GM23338 (cell line): ENCODE data around the gene POLE4. TPM values are rescaled to one million over a fixed set of nuclear protein-coding genes. Genes with fewer than 3 reads are reported as not detected.

Source experiments
- ATAC-seq: fragments of 200-7000 bp; cut with Tn5 transposase; 3 replicates; pipeline ENCODE4 v1.9.1; 2020
- DNase-seq: peaks from one replicate; pipeline ENCODE4 v3.0.0-alpha.2; 2015; ENCODE audit warnings: low spot score
- H2AFZ ChIP-seq: fragments of 200-600 bp; sonication (generic); 2 replicates; pipeline ENCODE4 v1.8.0; 2016; ENCODE audit warnings: antibody characterized with exemption, mild to moderate bottlenecking, moderate library complexity
- H3F3A ChIP-seq: fragments of 200-600 bp; sonication (generic); replicated peaks from 2 replicates; pipeline ENCODE4 v1.8.0; 2017; ENCODE audit warnings: antibody characterized with exemption, mixed run types, low read depth
- H3K27ac ChIP-seq: fragments of 200-600 bp; sonication (generic); 2 replicates; pipeline ENCODE4 v1.6.1; 2016; ENCODE audit warnings: low read depth
- H3K27me3 ChIP-seq: fragments of 200-600 bp; sonication (generic); 2 replicates; pipeline ENCODE4 v1.8.0; 2016; ENCODE audit warnings: mild to moderate bottlenecking, mixed run types, moderate library complexity; ENCODE audit not compliant: insufficient read depth
- H3K36me3 ChIP-seq: fragments of 200-600 bp; sonication (generic); 2 replicates; pipeline ENCODE4 v1.8.0; 2016; ENCODE audit warnings: mild to moderate bottlenecking; ENCODE audit not compliant: insufficient read depth
- H3K4me1 ChIP-seq: fragments of 200-600 bp; sonication (generic); 2 replicates; pipeline ENCODE4 v1.8.0; 2016; ENCODE audit warnings: mild to moderate bottlenecking, moderate library complexity; ENCODE audit not compliant: insufficient read depth
- H3K4me2 ChIP-seq: fragments of 200-600 bp; sonication (generic); 2 replicates; pipeline ENCODE4 v1.7.1; 2017; ENCODE audit warnings: mixed run types
- H3K4me3 ChIP-seq: fragments of 200-600 bp; sonication (generic); 2 replicates; pipeline ENCODE4 v1.6.1; 2016; ENCODE audit warnings: mixed run types
- H3K79me2 ChIP-seq: fragments of 200-600 bp; sonication (generic); replicated peaks from 2 replicates; pipeline ENCODE4 v1.8.0; 2017; ENCODE audit warnings: mild to moderate bottlenecking; ENCODE audit not compliant: insufficient read depth
- H3K9me2 ChIP-seq: fragments of 200-600 bp; sonication (generic); 2 replicates; pipeline ENCODE4 v1.8.0; 2017; ENCODE audit not compliant: insufficient read depth
- H4K20me1 ChIP-seq: fragments of 200-600 bp; sonication (generic); replicated peaks from 2 replicates; pipeline ENCODE4 v1.8.0; 2017; ENCODE audit warnings: mild to moderate bottlenecking; ENCODE audit not compliant: insufficient read depth
- H3K27ac Mint-ChIP-seq: 2 replicates; pipeline ENCODE4 v1.8.0; 2020; ENCODE audit warnings: inconsistent platforms, mild to moderate bottlenecking, moderate library complexity, mixed read lengths
- H3K27me3 Mint-ChIP-seq: 3 replicates; pipeline ENCODE4 v1.8.0; 2022; ENCODE audit warnings: low read depth, mild to moderate bottlenecking, moderate library complexity, mixed read lengths, inconsistent platforms; ENCODE audit not compliant: insufficient read depth, poor library complexity
- H3K36me3 Mint-ChIP-seq: 3 replicates; pipeline ENCODE4 v1.8.0; 2021; ENCODE audit warnings: low read depth, mild to moderate bottlenecking, inconsistent platforms, moderate library complexity, mixed read lengths
- H3K4me1 Mint-ChIP-seq: 3 replicates; pipeline ENCODE4 v1.8.0; 2020; ENCODE audit warnings: mild to moderate bottlenecking, inconsistent platforms, mixed read lengths
- H3K4me3 Mint-ChIP-seq: 3 replicates; pipeline ENCODE4 v1.8.0; 2021; ENCODE audit warnings: moderate library complexity, mild to moderate bottlenecking, inconsistent platforms, mixed read lengths
- H3K9me3 Mint-ChIP-seq: 3 replicates; pipeline ENCODE4 v1.8.0; 2020; ENCODE audit warnings: moderate library complexity, mild to moderate bottlenecking, inconsistent platforms, mixed read lengths
- CREB1 ChIP-seq: fragments of 250-450 bp; sonication (Bioruptor Pico); IDR thresholded peaks from 2 replicates; pipeline ENCODE4 v1.5.0; 2020; ENCODE audit warnings: low read depth, mild to moderate bottlenecking, moderate library complexity
- EZH2 ChIP-seq: fragments of 200-600 bp; sonication (generic); IDR thresholded peaks from one replicate; pipeline ENCODE4 v1.8.0; 2017; ENCODE audit warnings: antibody characterized with exemption, mild to moderate bottlenecking, low read depth; ENCODE audit not compliant: unreplicated experiment
- EZH2phosphoT487 ChIP-seq: fragments of 200-600 bp; sonication (generic); IDR thresholded peaks from one replicate; pipeline ENCODE4 v1.8.1; 2018; ENCODE audit warnings: antibody characterized with exemption; ENCODE audit not compliant: unreplicated experiment
- JUNB ChIP-seq: IDR thresholded peaks from one replicate; pipeline ENCODE4 v1.6.1; 2016; ENCODE audit warnings: antibody characterized with exemption; ENCODE audit not compliant: unreplicated experiment
- NANOG ChIP-seq: IDR thresholded peaks from 2 replicates; pipeline ENCODE4 v1.6.1; 2016; ENCODE audit warnings: antibody characterized with exemption, borderline replicate concordance
- POLR2AphosphoS5 ChIP-seq: IDR thresholded peaks from 2 replicates; pipeline ENCODE4 v1.6.1; 2016; ENCODE audit warnings: antibody characterized with exemption, low read depth
- STAT1 ChIP-seq: IDR thresholded peaks from one replicate; pipeline ENCODE4 v1.6.1; 2016; ENCODE audit warnings: antibody characterized with exemption; ENCODE audit not compliant: unreplicated experiment
- ZNF114 ChIP-seq: fragments of 250-450 bp; sonication (Bioruptor Pico); IDR thresholded peaks from 2 replicates; pipeline ENCODE4 v1.5.0; 2020; ENCODE audit warnings: mild to moderate bottlenecking, moderate library complexity
- ZNF331 ChIP-seq: fragments of 250-450 bp; sonication (Bioruptor Pico); IDR thresholded peaks from 2 replicates; pipeline ENCODE4 v1.5.0; 2020; ENCODE audit warnings: low read depth, mild to moderate bottlenecking, moderate library complexity
- polyA plus RNA-seq: library from polyadenylated mRNA; unstranded; fragments of >200 nt; fragmentation: Nextera tagmentation; extraction: Ambion mirVana; gene quantifications from 2 replicates; pipeline ENCODE4 v1.2.1, GENCODE V29; 2016
- total RNA-seq: library from RNA; depleted of rRNA; stranded (reverse); fragments of >200 nt; shearing (Covaris generic); gene quantifications from 2 replicates; pipeline ENCODE4 v1.2.3, GENCODE V29; 2014
- TF ChIP-seq, protein P1 (sequence below): IDR thresholded peaks from one replicate; pipeline ENCODE4 v1.6.1; 2018; ENCODE audit warnings: antibody characterized with exemption; ENCODE audit not compliant: unreplicated experiment
- TF ChIP-seq, protein P2 (sequence below): fragments of 250-450 bp; sonication (Bioruptor Pico); IDR thresholded peaks from 2 replicates; pipeline ENCODE4 v1.5.0; 2020; ENCODE audit warnings: mild to moderate bottlenecking, moderate library complexity
- TF ChIP-seq, protein P3 (sequence below): IDR thresholded peaks from 2 replicates; pipeline ENCODE4 v1.6.1; 2016; ENCODE audit warnings: antibody characterized with exemption
- TF ChIP-seq, protein P4 (sequence below), 2 experiments: fragments of 200-600 bp in 1 of 2; sonication (generic) in 1 of 2; conservative IDR thresholded peaks; 2 replicates each; pipeline versions ENCODE4 v1.5.1 to v1.6.1; 2016 to 2017; ENCODE audit warnings: antibody characterized with exemption in 2 of 2, low read depth in 2 of 2, mild to moderate bottlenecking in 2 of 2, moderate library complexity in 1 of 2

POLE4 gene
- total and polyA plus RNA-seq, 2 experiments from 2014 or later: 24.4 to 105 TPM

DNA sequence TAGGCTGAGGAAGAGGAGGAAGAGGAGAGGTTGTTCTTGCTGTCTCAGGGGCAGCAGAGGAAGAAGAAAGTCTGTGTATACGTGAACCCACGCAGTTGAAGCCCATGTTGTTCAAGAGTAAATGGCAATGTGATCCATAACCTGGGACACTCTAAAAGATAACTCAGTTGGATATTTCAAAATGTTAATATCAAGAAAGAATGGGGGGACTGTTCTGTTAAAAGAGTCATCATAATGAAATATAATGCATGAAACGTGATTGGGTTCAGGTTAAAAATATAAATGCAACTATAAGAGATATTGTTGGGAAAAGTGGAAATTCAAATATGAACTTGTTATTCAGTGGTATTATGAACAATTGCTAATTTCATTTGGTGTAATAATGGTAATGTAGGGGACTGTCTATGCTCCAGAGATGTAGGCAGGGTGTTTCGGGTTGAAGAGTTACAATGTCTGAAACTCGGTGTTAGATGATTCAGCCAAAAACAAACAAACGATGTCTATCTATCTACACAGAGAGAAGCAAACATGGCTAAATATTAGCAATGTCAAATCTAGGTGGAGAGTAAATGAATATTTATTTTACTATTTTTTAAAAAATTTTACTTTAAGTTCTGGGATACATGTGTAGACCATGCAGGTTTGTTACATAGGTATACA lies 21.1 kb upstream of the POLE4 start:
- DNase-seq (no peak), ATAC-seq (no peak)
- no peak overlapping the region for H3K27ac ChIP-seq
- H3K4me1 ChIP-seq: no peaks in the 10 kb centered on the region
- H3K27me3 ChIP-seq: no peaks in the 10 kb centered on the region
- H3K4me2 ChIP-seq: no peak overlapping the region
- H4K20me1 ChIP-seq: no peaks in the 10 kb centered on the region
- H3K27ac Mint-ChIP-seq: no peak overlapping the region
- no peaks in the 10 kb centered on the region for H3K79me2 ChIP-seq
- H2AFZ ChIP-seq: no peak overlapping the region
- no peaks in the 10 kb centered on the region for H3K36me3 Mint-ChIP-seq
- H3K9me3 Mint-ChIP-seq: no peaks in the 10 kb centered on the region
- H3K4me3 Mint-ChIP-seq: no peak overlapping the region
- H3F3A ChIP-seq: no peaks in the 10 kb centered on the region
- H3K4me3 ChIP-seq: no peak overlapping the region
- no peak for TF ChIP-seq CREB1 (CRISPR knock-in tag)
- TF ChIP-seq EZH2: no peak
- TF ChIP-seq, protein P1, sequence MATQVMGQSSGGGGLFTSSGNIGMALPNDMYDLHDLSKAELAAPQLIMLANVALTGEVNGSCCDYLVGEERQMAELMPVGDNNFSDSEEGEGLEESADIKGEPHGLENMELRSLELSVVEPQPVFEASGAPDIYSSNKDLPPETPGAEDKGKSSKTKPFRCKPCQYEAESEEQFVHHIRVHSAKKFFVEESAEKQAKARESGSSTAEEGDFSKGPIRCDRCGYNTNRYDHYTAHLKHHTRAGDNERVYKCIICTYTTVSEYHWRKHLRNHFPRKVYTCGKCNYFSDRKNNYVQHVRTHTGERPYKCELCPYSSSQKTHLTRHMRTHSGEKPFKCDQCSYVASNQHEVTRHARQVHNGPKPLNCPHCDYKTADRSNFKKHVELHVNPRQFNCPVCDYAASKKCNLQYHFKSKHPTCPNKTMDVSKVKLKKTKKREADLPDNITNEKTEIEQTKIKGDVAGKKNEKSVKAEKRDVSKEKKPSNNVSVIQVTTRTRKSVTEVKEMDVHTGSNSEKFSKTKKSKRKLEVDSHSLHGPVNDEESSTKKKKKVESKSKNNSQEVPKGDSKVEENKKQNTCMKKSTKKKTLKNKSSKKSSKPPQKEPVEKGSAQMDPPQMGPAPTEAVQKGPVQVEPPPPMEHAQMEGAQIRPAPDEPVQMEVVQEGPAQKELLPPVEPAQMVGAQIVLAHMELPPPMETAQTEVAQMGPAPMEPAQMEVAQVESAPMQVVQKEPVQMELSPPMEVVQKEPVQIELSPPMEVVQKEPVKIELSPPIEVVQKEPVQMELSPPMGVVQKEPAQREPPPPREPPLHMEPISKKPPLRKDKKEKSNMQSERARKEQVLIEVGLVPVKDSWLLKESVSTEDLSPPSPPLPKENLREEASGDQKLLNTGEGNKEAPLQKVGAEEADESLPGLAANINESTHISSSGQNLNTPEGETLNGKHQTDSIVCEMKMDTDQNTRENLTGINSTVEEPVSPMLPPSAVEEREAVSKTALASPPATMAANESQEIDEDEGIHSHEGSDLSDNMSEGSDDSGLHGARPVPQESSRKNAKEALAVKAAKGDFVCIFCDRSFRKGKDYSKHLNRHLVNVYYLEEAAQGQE: no peak
- no peak for TF ChIP-seq NANOG
- TF ChIP-seq POLR2AphosphoS5: no peak
- TF ChIP-seq, protein P2, sequence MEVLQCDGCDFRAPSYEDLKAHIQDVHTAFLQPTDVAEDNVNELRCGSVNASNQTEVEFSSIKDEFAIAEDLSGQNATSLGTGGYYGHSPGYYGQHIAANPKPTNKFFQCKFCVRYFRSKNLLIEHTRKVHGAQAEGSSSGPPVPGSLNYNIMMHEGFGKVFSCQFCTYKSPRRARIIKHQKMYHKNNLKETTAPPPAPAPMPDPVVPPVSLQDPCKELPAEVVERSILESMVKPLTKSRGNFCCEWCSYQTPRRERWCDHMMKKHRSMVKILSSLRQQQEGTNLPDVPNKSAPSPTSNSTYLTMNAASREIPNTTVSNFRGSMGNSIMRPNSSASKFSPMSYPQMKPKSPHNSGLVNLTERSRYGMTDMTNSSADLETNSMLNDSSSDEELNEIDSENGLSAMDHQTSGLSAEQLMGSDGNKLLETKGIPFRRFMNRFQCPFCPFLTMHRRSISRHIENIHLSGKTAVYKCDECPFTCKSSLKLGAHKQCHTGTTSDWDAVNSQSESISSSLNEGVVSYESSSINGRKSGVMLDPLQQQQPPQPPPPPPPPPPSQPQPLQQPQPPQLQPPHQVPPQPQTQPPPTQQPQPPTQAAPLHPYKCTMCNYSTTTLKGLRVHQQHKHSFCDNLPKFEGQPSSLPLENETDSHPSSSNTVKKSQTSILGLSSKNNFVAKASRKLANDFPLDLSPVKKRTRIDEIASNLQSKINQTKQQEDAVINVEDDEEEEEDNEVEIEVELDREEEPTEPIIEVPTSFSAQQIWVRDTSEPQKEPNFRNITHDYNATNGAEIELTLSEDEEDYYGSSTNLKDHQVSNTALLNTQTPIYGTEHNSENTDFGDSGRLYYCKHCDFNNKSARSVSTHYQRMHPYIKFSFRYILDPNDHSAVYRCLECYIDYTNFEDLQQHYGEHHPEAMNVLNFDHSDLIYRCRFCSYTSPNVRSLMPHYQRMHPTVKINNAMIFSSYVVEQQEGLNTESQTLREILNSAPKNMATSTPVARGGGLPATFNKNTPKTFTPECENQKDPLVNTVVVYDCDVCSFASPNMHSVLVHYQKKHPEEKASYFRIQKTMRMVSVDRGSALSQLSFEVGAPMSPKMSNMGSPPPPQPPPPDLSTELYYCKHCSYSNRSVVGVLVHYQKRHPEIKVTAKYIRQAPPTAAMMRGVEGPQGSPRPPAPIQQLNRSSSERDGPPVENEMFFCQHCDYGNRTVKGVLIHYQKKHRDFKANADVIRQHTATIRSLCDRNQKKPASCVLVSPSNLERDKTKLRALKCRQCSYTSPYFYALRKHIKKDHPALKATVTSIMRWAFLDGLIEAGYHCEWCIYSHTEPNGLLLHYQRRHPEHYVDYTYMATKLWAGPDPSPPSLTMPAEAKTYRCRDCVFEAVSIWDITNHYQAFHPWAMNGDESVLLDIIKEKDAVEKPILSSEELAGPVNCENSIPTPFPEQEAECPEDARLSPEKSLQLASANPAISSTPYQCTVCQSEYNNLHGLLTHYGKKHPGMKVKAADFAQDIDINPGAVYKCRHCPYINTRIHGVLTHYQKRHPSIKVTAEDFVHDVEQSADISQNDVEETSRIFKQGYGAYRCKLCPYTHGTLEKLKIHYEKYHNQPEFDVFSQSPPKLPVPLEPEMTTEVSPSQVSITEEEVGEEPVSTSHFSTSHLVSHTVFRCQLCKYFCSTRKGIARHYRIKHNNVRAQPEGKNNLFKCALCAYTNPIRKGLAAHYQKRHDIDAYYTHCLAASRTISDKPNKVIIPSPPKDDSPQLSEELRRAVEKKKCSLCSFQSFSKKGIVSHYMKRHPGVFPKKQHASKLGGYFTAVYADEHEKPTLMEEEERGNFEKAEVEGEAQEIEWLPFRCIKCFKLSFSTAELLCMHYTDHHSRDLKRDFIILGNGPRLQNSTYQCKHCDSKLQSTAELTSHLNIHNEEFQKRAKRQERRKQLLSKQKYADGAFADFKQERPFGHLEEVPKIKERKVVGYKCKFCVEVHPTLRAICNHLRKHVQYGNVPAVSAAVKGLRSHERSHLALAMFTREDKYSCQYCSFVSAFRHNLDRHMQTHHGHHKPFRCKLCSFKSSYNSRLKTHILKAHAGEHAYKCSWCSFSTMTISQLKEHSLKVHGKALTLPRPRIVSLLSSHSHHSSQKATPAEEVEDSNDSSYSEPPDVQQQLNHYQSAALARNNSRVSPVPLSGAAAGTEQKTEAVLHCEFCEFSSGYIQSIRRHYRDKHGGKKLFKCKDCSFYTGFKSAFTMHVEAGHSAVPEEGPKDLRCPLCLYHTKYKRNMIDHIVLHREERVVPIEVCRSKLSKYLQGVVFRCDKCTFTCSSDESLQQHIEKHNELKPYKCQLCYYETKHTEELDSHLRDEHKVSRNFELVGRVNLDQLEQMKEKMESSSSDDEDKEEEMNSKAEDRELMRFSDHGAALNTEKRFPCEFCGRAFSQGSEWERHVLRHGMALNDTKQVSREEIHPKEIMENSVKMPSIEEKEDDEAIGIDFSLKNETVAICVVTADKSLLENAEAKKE: no peak
- no peak for TF ChIP-seq ZNF331
- no peak for TF ChIP-seq STAT1
- TF ChIP-seq, protein P3, sequence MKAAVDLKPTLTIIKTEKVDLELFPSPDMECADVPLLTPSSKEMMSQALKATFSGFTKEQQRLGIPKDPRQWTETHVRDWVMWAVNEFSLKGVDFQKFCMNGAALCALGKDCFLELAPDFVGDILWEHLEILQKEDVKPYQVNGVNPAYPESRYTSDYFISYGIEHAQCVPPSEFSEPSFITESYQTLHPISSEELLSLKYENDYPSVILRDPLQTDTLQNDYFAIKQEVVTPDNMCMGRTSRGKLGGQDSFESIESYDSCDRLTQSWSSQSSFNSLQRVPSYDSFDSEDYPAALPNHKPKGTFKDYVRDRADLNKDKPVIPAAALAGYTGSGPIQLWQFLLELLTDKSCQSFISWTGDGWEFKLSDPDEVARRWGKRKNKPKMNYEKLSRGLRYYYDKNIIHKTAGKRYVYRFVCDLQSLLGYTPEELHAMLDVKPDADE: no peak
- TF ChIP-seq EZH2phosphoT487: no peak
- TF ChIP-seq, protein P4, sequence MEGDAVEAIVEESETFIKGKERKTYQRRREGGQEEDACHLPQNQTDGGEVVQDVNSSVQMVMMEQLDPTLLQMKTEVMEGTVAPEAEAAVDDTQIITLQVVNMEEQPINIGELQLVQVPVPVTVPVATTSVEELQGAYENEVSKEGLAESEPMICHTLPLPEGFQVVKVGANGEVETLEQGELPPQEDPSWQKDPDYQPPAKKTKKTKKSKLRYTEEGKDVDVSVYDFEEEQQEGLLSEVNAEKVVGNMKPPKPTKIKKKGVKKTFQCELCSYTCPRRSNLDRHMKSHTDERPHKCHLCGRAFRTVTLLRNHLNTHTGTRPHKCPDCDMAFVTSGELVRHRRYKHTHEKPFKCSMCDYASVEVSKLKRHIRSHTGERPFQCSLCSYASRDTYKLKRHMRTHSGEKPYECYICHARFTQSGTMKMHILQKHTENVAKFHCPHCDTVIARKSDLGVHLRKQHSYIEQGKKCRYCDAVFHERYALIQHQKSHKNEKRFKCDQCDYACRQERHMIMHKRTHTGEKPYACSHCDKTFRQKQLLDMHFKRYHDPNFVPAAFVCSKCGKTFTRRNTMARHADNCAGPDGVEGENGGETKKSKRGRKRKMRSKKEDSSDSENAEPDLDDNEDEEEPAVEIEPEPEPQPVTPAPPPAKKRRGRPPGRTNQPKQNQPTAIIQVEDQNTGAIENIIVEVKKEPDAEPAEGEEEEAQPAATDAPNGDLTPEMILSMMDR (conservative IDR thresholded peaks at IDR 0.05; ENCODE audit: low read depth in 2 of 2): no peak
- TF ChIP-seq JUNB: no peak
- no peak for TF ChIP-seq ZNF114 (CRISPR knock-in tag)
- H3K27me3 Mint-ChIP-seq: no peaks in the 10 kb centered on the region
- no peaks in the 10 kb centered on the region for H3K9me2 ChIP-seq
- no peaks in the 10 kb centered on the region; the same call in 2 of the 3 replicates for H3K4me1 Mint-ChIP-seq
- no peaks in the 10 kb centered on the region for H3K36me3 ChIP-seq
